NK-92 (cell line): Measurements from ENCODE around the gene PTPRB.

Experiments
- DNase-seq: peaks from one replicate; lab custom pipeline; 2025; ENCODE audit not compliant: unreplicated experiment; lab: John Stamatoyannopoulos, UW

Gene PTPRB

GRCh38 chr12:70644861-70645260 lies 7.6 kb upstream of the PTPRB start:
- no peak for DNase-seq

DNA sequence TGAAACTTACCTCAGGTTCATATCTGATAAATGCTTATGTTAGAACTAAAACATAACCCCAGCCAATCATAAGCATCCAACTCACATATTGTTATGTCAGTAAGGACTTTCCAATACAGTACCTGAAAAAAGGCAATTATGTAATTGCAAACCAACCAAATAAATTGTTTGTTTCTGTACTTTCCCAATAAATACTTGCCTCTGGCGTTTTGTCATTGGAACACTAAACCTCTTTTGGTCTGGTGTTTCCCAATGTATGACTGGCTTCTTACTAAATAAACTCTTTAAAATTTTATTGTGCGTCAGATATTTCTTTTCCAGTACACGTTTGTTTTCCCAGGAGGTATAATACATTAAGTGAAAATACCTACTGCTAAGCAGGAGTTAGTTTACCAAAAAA lies 6.7 kb upstream of the PTPRB start:
- DNase-seq: no peak

GRCh38 chr12:70641691-70642090 lies 4.5 kb upstream of the PTPRB start:
- DNase-seq: no peak

DNA sequence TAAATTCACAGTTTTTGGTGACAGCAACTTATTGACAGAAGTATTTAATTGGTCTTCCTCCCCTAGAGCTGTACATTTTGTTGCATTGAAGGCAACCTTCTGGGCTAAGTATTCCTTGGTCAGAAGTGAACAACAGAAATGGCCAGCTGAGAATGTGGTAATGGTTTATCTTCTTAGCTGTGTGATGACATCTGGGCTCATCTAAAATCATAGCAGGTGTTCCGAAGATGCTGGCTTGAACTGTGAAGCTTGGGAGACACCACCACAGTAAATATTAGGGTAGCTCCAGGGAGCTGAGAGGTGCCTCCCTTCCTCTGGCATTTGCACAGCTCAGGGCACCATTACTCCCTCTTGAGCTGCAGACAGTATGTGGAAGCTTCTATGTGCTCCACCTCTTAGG lies 3.7 kb upstream of the PTPRB start:
- no peak for DNase-seq

DNA sequence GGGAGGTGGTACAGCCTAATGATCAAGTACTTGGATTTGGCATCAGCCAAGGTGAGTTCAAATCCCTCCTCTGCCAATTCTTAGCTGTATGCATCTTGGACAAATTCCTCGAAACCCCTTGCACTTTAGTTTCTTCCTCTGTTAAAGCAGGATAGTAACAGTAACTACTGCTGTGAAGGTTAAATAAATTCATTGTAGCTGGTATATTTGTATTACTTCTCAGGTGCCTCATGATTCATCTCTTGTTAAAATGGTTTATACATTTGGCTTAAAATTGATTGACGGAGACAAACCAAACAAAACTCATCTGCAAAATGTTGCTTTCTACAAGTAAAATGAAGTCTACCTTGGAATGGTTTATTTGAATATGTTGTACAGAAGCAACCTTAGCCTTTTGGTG lies 2.3 kb upstream of the PTPRB start:
- no peak for DNase-seq

DNA sequence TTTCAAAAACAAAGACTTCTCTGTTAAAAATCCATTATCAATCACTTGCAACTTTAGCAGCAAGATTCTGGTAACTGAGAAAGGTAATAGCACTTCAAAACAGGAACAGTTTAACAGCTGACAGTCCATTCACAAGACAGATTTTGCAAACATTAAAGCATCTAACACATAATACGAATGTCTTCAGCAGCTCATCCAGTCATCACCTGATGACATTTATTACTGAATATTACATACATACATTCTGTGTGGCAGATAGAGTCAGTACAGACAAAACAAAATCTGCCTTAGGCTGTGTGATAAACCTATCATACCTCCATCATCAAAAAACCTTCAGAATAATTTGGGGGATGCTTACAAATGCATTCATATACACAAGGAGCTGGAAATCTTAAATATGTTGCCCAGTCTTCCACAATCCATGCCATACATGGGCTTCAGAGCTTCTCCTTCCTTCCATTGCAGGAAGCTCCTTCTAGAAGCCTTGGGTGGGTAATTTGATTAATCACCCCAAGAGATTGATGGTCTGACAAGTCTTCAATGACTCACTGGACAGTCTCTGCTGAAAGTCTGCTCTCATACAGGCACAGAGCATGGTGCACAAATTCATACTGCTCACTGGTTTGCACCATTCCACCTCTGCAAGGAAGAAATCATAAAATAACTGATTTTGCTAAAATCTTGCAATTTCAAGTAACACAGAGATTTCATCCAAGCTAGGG lies 1.6 kb upstream of the PTPRB start:
- DNase-seq: no peak

DNA sequence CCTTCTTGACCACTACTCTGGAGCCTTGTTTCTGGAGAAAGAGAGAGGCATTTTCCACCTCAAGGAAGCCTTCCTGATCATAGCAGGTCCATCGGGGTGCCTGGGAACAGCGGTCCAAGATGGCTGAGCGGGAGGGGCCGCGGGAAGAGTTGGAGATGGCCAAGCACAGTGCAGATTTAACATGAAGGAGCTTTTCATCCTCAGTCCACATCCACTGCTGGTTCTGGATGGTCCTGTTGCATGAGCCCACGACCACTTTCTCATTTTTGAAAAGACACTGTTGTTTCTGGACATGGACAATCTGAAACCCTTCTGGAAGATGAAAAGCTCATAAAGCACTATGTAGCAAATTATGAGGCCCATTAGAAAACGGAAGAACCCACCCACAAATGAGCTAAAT lies 1.5 kb downstream of the PTPRB start:
- no peak for DNase-seq

DNA sequence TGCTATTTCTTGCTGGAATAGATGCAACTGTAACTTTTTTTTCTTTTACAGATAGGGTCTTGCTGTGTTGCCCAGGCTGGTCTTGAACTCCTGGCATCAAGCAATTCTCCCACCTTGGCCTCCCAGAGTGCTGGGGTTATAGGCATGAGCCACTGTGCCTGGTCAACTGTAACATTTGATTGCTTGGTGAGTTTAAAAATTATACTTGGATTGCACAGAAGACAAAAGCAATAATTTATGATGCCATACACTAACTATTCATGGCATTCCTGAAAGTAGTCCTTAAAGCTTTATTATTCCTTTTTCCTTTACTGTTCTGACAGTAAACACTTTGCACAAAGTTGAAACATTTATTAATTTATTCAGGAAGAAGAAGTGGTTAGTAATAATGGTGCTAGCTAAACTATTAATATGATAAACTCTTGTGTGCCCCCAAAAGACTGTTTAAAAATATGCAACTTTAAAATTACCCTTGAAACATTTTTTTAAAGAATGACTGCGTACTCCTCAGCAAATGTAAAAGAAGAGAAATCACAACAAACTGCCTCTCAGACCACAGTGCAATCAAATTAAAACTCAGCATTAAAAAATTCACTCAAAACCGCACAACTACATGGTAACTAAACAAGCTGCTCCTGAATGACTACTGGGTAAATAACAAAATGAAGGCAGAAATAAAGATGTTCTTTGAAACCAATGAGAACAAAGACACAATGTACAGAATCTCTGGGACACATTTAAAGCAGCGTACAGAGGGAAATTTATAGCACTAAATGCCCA lies 8.3 kb downstream of the PTPRB start:
- no peak for DNase-seq

DNA sequence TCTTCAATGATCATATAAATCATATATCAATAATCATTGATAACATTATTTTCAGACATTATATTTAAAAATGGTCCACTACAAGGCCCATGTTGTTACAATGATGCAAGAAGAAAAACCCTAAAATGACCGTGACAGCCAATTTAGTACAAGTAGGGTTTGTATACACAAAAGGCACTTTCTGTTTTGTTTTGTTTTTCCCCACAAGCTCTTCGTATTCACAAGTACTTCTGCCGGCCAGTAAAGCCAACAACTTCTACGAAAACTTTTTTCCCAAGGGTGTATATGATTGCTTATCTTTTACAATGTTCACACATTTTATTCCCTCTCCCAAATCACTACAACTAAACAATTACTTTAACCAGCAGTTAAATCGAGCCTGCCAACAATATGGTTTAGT lies 9.6 kb downstream of the PTPRB start:
- no peak for DNase-seq

DNA sequence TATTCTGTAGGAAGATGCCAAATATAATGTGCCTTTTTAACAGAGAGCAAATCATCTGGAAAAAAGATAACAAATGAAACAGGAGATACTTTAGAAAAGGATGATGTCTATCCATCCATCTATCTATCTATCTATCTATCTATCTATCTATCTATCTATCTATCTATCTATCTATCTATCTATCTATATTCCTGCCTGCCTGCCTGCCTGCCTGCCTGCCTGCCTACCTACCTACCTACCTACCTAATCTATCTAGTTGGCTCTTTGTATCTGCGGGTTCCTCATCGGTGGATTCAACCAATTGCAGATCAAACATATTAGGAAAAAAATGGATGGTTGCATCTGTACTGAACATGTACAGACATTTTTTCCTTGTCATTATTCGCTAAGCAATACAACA lies 11.0 kb downstream of the PTPRB start:
- DNase-seq: no peak

DNA sequence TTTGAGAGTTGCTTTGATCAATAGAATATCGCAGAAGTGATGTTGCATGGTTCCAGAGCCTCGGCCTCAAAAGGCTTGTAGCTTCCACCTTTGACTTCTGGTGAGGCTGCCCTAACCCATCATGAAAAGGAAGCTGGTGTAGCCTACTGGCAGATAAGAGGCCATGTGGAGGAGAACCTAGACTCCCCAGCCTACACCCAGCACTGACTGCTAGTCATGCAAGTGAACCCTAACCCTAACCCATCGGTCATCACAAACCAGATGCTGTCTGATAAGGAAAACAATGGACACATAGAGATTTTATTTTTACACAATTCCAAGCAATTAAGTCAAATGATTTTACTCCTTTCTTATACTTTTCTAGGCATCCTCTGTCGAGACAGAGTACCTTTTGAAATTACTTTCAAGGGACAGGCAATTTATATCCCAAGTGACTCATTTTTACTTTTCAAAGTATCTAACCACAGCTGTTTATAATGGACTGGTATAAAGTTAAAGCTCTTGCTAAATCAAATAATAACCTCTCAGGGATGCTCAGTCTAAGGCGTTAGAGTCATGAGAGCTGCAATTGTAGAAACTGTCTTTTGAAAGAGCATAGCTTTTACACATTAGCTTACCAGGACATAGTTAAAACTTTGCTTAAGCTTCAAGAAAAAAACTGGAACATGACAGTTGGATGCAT lies 17.6 kb downstream of the PTPRB start:
- no peak for DNase-seq

DNA sequence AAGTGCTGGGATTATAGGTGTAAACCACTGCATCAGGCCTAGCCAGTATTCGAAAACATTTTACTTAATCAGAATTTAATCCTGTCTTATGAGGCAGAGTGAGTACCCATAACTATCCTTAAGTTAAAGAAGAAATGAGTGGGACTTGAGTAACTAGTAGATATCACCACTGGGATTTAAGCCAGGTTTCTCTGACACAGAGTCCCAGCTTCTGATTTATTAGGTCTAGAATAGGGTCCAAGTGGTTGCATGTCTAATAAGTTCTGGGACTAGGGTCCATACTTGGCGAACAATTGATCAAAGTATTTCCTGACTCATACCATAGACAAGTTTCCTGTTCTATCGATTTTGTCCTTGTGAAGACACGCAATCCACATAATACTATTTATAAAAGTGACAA lies 18.9 kb downstream of the PTPRB start:
- DNase-seq: no peak

DNA sequence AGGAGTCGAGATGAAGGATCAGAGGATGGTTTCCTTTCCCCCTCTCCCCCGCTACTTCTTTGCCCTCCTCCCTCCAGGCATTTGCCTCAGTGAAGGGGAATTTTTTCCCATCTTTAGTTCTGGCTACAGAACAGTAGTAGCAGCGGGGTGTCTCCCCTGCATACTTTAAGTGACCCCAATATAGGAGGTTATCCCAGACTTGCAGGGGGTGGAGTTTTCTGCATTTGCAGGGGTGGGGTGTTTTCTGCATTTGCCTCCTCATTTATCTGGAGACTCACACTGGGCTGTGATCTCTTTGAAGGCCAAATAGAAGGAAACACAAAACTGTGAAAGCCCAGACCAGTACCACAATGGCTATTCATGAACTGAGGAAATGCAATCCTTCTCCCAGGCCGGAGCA lies 19.8 kb downstream of the PTPRB start:
- no peak for DNase-seq

- DNase-seq: no peak
Measured at GRCh38 chr12:70615174-70615866, 21.9 kb downstream of the PTPRB start.

GRCh38 chr12:70609739-70610491 lies 27.3 kb downstream of the PTPRB start:
- no peak for DNase-seq

DNA sequence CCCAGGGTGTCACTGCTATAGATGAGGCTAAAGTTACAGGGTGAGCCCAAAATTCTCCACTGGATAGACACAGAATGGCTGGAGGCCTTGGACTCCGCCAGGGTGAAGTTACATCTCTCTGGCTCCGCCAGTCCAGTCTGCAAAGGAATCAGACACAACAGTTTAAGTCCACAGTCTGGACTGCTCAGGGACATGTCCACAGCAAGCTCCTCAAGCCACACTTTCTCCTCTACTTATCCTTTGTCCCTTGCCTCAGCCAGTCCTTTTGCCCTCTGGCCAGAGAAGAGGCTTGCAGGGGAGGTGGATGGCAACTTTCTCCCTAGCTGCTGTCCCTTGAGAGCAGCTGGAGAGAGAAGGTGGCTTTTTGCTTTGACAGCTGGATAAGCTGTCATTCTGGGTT lies 28.0 kb downstream of the PTPRB start:
- no peak for DNase-seq

GRCh38 chr12:70608184-70608583 lies 29.0 kb downstream of the PTPRB start:
- DNase-seq: no peak

- DNase-seq: no peak
Measured at GRCh38 chr12:70607107-70607506, 30.1 kb downstream of the PTPRB start.

DNA sequence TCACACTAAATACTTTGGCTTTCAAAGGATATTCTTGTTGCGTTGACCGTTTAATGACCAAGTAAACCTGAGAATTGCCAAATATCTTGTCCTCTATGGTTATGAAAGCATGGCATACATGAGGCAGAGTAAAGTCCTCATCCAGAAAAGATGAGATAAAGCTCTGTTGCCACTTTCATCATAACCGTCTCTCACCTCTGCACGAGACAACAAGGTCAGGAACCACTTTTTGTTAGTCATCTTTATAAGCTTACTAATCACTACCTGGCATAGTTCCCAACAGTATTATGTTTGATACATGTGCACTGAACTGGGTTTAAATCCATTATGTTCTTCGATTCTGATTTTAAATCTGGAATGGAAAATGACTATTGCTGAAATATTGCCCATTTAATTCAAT lies 31.3 kb downstream of the PTPRB start:
- no peak for DNase-seq

DNA sequence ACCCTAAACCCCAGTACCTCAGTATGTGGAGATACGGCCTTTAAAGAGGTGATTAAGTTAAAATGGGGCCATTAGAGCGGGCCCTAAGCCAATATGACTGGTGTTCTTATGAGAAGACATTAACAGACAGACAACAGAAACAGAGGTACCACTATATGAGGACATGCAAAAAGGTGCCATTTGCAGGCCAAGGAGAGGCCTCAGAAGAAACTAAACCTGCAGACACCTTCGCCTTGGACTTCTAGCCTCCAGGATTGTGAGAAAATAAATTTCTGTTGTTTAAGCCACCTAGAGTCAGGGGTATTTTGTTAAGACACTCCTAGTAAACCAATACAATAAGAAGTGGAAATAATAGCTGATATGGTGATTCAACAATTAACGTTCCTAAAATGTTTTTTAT lies 32.6 kb downstream of the PTPRB start:
- DNase-seq: no peak

DNA sequence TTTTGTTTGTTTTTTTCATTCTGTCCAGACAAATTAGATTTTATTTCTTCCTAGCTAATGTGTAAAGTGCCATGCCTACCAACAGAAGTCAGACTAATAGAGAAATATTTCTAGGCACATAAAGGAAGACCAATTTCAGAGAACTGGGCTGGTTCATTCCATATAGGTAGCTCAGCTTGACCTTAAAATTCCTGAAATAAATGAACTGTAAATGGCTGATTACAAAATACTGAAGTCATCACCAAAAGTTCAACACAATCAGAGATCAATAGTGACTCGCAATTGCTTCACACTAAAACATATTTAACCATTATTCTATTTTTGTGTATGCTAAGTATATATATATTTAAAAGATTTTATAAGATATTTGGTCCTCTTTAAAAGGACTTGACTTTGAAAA lies 34.2 kb downstream of the PTPRB start:
- DNase-seq: no peak
